ENCODE measurements around the gene SHH.

GRCh38 chr7:155791214-155791737 lies 21.0 kb downstream of the SHH start:
- no peak for TF ChIP-seq CTCF (IDR thresholded peaks at IDR 0.05)
- no peak for TF ChIP-seq POLR2A (IDR thresholded peaks at IDR 0.05)
